AG04450 (cell line): ENCODE results near the gene BCCIP. TPM values are rescaled to one million over a fixed set of nuclear protein-coding genes. Genes with fewer than 3 reads are reported as not detected.

Source experiments
- CTCF ChIA-PET: fragments of 300-600, 350-600 bp; formaldehyde crosslinking; extraction: SDS; loops from one replicate; lab custom pipeline; 2022; ENCODE audit warnings: antibody characterized with exemption, inconsistent platforms; lab: Charles Lee
- POLR2A ChIA-PET: fragments of 350-600 bp; formaldehyde crosslinking; extraction: SDS; loops from one replicate; lab custom pipeline; 2021; ENCODE audit warnings: antibody characterized with exemption, inconsistent platforms; lab: Yijun Ruan, JAX
- DNase-seq: peaks from one replicate; pipeline ENCODE4 v3.0.0-alpha.2; 2011; ENCODE audit warnings: low read depth, low spot score
- H3K27ac ChIP-seq: one replicate; pipeline ENCODE4 v1.5.1; 2012; ENCODE audit warnings: low read depth, low read length, control low read depth
- H3K27me3 ChIP-seq: one replicate; pipeline ENCODE4 v1.6.0; 2012; ENCODE audit warnings: low read length; ENCODE audit not compliant: control insufficient read depth, insufficient read depth
- H3K4me3 ChIP-seq: 2 replicates; pipeline ENCODE4 v1.5.1; 2011; ENCODE audit warnings: mild to moderate bottlenecking, low read depth, low read length, control low read depth
- H3K9me3 ChIP-seq: 2 replicates; pipeline ENCODE4 v1.5.1; 2012; ENCODE audit warnings: low read length; ENCODE audit not compliant: control insufficient read depth, insufficient read depth
- polyA plus RNA-seq: library from polyadenylated mRNA; depleted of rRNA; stranded (reverse); fragments of >200 nt; gene quantifications from 2 replicates; pipeline ENCODE4 v1.2.3, GENCODE V29; 2011
- TF ChIP-seq, protein P1 (sequence below): IDR thresholded peaks from 2 replicates; pipeline ENCODE4 v1.5.1; 2011; ENCODE audit warnings: low read depth, low read length, control low read depth, inconsistent platforms

Gene BCCIP
- polyA plus RNA-seq, 1 experiment: 63.8 TPM

DNA sequence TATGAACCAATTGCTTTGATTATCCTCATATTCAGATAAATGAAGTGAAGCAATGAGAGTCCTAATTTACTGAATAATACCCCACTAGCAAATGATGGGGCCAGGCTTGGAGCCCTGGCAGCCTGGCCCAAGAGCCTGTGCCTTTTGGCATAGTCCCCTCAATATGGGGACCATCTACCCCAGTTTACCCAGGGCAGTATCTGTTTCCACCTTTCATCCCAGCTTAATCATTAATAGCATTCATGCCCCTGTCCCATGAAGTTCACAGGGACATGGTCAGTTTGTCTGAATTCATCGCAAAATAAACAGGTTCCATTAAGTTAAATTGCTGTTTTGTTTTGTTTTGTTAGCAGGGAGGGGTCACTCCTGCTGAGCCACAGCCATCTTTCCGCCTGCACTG, 25.5 kb downstream of the BCCIP start:
- Histone ChIP-seq H3K9me3 (no peaks in the 10 kb centered on the region), H3K27ac (no peak overlapping the region), H3K4me3 (no peak overlapping the region), H3K27me3 (no peaks in the 10 kb centered on the region)
- TF ChIP-seq, protein P1, sequence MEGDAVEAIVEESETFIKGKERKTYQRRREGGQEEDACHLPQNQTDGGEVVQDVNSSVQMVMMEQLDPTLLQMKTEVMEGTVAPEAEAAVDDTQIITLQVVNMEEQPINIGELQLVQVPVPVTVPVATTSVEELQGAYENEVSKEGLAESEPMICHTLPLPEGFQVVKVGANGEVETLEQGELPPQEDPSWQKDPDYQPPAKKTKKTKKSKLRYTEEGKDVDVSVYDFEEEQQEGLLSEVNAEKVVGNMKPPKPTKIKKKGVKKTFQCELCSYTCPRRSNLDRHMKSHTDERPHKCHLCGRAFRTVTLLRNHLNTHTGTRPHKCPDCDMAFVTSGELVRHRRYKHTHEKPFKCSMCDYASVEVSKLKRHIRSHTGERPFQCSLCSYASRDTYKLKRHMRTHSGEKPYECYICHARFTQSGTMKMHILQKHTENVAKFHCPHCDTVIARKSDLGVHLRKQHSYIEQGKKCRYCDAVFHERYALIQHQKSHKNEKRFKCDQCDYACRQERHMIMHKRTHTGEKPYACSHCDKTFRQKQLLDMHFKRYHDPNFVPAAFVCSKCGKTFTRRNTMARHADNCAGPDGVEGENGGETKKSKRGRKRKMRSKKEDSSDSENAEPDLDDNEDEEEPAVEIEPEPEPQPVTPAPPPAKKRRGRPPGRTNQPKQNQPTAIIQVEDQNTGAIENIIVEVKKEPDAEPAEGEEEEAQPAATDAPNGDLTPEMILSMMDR: no peak
- ChIA-PET CTCF (no interaction called here), POLR2A (no interaction called here)
- no peak for DNase-seq

GRCh38 chr10:125849448-125849847, 26.1 kb downstream of the BCCIP start:
- Histone ChIP-seq H3K27ac (no peak overlapping the region), H3K27me3 (no peaks in the 10 kb centered on the region), H3K9me3 (no peaks in the 10 kb centered on the region), H3K4me3 (no peak overlapping the region)
- CTCF ChIA-PET: interaction anchor here (0.6 kb wide), 1 partner anchor 1485 kb away, joined by 6 read pairs; no protein-coding TSS in a partner anchor
- POLR2A ChIA-PET: no interaction called here
- DNase-seq: no peak
- TF ChIP-seq, protein P1: no peak

DNA sequence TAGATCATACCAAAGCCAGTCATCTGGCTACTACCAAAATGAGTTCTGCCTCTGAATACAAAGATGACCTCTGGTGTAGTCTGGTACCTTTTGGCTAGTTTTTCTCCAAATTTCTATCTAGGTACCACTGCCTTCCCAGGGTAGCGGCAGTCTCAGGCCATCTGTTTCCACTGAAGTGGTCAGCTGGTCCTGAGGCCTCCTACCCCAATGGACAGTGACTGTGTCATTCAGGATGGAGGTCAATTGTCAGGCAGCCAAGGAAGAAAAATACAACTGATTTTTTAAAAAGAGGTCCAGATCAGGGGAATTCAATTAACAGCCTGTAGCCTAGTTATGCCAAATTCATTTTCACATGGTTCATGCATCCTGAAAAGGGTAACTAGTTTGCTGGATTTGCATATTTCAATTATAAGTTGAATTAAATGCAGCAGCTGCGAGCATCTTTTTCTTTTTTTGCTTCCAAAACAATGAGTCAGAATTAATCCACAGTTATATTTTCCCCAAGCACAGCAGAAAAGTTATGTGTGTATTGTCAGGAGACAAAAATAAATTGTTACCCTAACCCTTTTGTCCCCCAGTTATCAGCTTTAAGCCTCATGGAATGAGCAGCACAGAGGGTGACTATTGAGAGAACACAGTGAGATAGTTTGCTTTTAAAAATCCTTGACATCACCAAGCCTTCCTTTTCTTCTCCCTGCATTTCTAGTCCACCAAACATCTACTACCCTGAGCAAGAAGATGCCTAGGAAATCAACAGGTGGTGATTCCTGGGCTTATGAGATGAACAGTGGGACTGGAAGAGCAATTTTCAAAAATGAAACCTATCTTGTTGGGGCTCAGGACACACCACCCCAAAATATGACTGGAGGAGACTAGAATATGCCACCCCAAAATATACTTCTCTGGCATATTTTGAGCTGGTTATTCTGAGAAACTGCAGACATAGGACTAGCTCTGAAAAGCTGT, 27.7 kb downstream of the BCCIP start:
- no peak for DNase-seq
- Histone ChIP-seq H3K4me3 (no peak overlapping the region), H3K9me3 (no peaks in the 10 kb centered on the region), H3K27ac (no peak overlapping the region), H3K27me3 (no peaks in the 10 kb centered on the region)
- ChIA-PET CTCF (no interaction called here), POLR2A (no interaction called here)
- TF ChIP-seq, protein P1: no peak

DNA sequence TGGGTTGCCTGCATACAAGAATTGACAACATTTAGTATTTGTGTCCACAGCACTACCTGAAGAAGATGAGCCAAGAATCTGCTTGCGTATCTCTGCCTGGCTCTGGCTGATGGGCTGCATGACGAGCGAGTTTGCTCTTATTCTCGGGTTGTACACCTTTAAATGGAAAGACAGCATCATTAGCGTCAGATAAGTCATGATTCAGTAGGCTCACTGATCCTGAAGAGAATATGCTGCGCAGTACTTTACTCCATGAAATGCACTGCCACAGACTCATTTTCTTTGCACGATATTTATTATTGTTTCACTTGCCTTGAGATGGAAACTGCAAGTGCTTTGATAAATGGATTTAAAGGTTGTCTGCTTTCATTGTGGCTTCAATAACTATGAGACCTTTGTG, 29.1 kb downstream of the BCCIP start:
- TF ChIP-seq, protein P1: no peak
- POLR2A ChIA-PET: no interaction called here
- Histone ChIP-seq H3K27me3 (no peaks in the 10 kb centered on the region), H3K27ac (no peak overlapping the region), H3K9me3 (no peaks in the 10 kb centered on the region), H3K4me3 (no peak overlapping the region)
- DNase-seq: no peak
- CTCF ChIA-PET: no interaction called here

DNA sequence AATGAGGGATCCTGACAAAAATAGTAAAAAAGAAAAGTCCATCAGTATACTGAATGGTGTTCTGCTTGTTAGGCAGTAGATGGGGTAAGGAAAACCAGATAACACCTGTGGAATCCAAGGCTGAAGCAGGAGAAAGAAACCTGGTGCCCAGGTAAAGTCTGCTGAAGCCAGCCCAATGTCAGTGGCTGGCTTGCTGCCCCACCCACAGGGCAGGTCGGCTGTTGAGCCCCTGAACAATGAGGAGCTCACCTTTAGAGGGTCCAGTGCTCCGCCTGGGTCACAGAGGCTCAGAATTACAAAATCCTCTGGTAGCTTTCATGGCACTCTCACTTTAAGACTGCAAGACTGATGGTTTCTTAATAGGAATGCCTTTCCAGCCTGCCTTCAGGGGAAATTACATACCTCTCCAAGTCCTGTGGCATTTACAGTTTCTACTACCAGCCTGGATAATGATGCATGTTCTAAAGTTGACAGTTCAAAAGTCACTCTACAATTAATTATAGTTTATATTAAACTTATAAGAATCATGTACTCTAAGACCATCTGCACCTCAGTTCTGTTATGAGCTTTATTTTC, 33.9 kb downstream of the BCCIP start:
- ChIA-PET POLR2A (no interaction called here), CTCF (no interaction called here)
- no peak for DNase-seq
- H3K9me3 ChIP-seq: no peaks in the 10 kb centered on the region
- H3K4me3 ChIP-seq: no peak overlapping the region
- TF ChIP-seq, protein P1: no peak
- no peak overlapping the region for H3K27ac ChIP-seq
- no peaks in the 10 kb centered on the region for H3K27me3 ChIP-seq
